ENCODE measurements around the gene PSMD3. TPM values are rescaled to one million over a fixed set of nuclear protein-coding genes. Genes with fewer than 3 reads are reported as not detected.

PSMD3 gene
- total RNA-seq, 2 donors from 2014 or later: 152 to 164 TPM

GRCh38 chr17:39939106-39939505, 41.5 kb upstream of the PSMD3 start:
- TF ChIP-seq CTCF (conservative IDR thresholded peaks at IDR 0.05): no peak
- H3K4me1 ChIP-seq (ENCODE audit: control insufficient read depth, insufficient read depth, low read length): no peaks in the 10 kb centered on the region
- H3K4me3 Mint-ChIP-seq: no peak overlapping the region
- H3K27ac Mint-ChIP-seq: no peak overlapping the region
- H3K9me3 ChIP-seq (ENCODE audit: control insufficient read depth, low read length): no peaks in the 10 kb centered on the region
- DNase-seq: no peak
- peaks cover 11% of the 10 kb centered on the region for H3K4me1 Mint-ChIP-seq
- no peak overlapping the region for H3K4me3 ChIP-seq (ENCODE audit: low read length)
- WGBS, 2 experiments (ENCODE audit: insufficient coverage in 1 of 2, insufficient read length in 1 of 2): 87 to 93% methylated on average over 3 of the region's 3 CpGs
- H3K9ac ChIP-seq (ENCODE audit: extremely low read depth, low read length, poor library complexity, severe bottlenecking): no peak overlapping the region
- no peaks in the 10 kb centered on the region for H3K9me3 Mint-ChIP-seq
- no peaks in the 10 kb centered on the region for H3K36me3 Mint-ChIP-seq (ENCODE audit: low read depth)
- no peaks in the 10 kb centered on the region for H3K36me3 ChIP-seq (ENCODE audit: control insufficient read depth, insufficient read depth, low read length)
- no peaks in the 10 kb centered on the region for H3K27me3 ChIP-seq (ENCODE audit: control insufficient read depth, insufficient read depth, low read length, poor library complexity, severe bottlenecking)
- no peak overlapping the region for H3K27ac ChIP-seq (ENCODE audit: low read depth, low read length)
- peaks cover 6% of the 10 kb centered on the region for H3K27me3 Mint-ChIP-seq (ENCODE audit: insufficient read depth)

GRCh38 chr17:39939588-39940419, 40.8 kb upstream of the PSMD3 start:
- Histone ChIP-seq H3K9ac (ENCODE audit: extremely low read depth, low read length, poor library complexity, severe bottlenecking) (no peak overlapping the region), H3K27me3 (ENCODE audit: control insufficient read depth, insufficient read depth, low read length, poor library complexity, severe bottlenecking) (no peaks in the 10 kb centered on the region), H3K4me1 (ENCODE audit: control insufficient read depth, insufficient read depth, low read length) (no peaks in the 10 kb centered on the region), H3K4me3 (ENCODE audit: low read length) (no peak overlapping the region), H3K36me3 (ENCODE audit: control insufficient read depth, insufficient read depth, low read length) (no peaks in the 10 kb centered on the region), H3K9me3 (ENCODE audit: control insufficient read depth, low read length) (no peaks in the 10 kb centered on the region), H3K27ac (ENCODE audit: low read depth, low read length) (no peak overlapping the region)
- TF ChIP-seq CTCF (conservative IDR thresholded peaks at IDR 0.05): peak; percentile 54
- no peak overlapping the region for H3K4me3 Mint-ChIP-seq
- H3K9me3 Mint-ChIP-seq: no peaks in the 10 kb centered on the region
- DNase-seq: no peak
- peaks cover 6% of the 10 kb centered on the region for H3K27me3 Mint-ChIP-seq (ENCODE audit: insufficient read depth)
- H3K4me1 Mint-ChIP-seq: peaks cover 6% of the 10 kb centered on the region
- H3K36me3 Mint-ChIP-seq (ENCODE audit: low read depth): no peaks in the 10 kb centered on the region
- H3K27ac Mint-ChIP-seq: no peak overlapping the region
- 85 to 86% methylated on average over 6 of the region's 6 CpGs for WGBS, 2 experiments (ENCODE audit: insufficient coverage in 1 of 2, insufficient read length in 1 of 2)

GRCh38 chr17:39943702-39944392, 36.8 kb upstream of the PSMD3 start:
- WGBS, 2 experiments (ENCODE audit: insufficient coverage in 1 of 2, insufficient read length in 1 of 2): 90 to 91% methylated on average over 8 to 14 of the region's 14 CpGs
- TF ChIP-seq CTCF (conservative IDR thresholded peaks at IDR 0.05): no peak
- Histone ChIP-seq H3K36me3 (ENCODE audit: control insufficient read depth, insufficient read depth, low read length) (no peaks in the 10 kb centered on the region), H3K4me3 (ENCODE audit: low read length) (no peak overlapping the region), H3K27ac (ENCODE audit: low read depth, low read length) (no peak overlapping the region), H3K9me3 (ENCODE audit: control insufficient read depth, low read length) (no peaks in the 10 kb centered on the region), H3K9ac (ENCODE audit: extremely low read depth, low read length, poor library complexity, severe bottlenecking) (no peak overlapping the region), H3K4me1 (ENCODE audit: control insufficient read depth, insufficient read depth, low read length) (no peaks in the 10 kb centered on the region), H3K27me3 (ENCODE audit: control insufficient read depth, insufficient read depth, low read length, poor library complexity, severe bottlenecking) (no peaks in the 10 kb centered on the region)
- no peak for DNase-seq
- peaks cover 10% of the 10 kb centered on the region for H3K27me3 Mint-ChIP-seq (ENCODE audit: insufficient read depth)
- H3K27ac Mint-ChIP-seq: no peak overlapping the region
- H3K9me3 Mint-ChIP-seq: no peaks in the 10 kb centered on the region
- H3K36me3 Mint-ChIP-seq (ENCODE audit: low read depth): no peaks in the 10 kb centered on the region
- no peaks in the 10 kb centered on the region for H3K4me1 Mint-ChIP-seq
- no peak overlapping the region for H3K4me3 Mint-ChIP-seq
